Choroid plexus epithelial cell (primary cell): Measurements from ENCODE around the gene TTBK1.

Experiments used
- DNase-seq: peaks from one replicate; pipeline ENCODE4 v3.0.0-alpha.2; 2010; ENCODE audit warnings: low read depth
- H3K4me3 ChIP-seq: 2 replicates; pipeline ENCODE4 v1.5.1; 2011; ENCODE audit warnings: low read depth, mild to moderate bottlenecking, control low read depth, low read length, moderate library complexity
- CTCF ChIP-seq: conservative IDR thresholded peaks from 2 replicates; pipeline ENCODE4 v1.5.1; 2011; ENCODE audit warnings: low read depth, mild to moderate bottlenecking, control low read depth, inconsistent platforms, low read length, moderate library complexity

The TTBK1 gene

DNA sequence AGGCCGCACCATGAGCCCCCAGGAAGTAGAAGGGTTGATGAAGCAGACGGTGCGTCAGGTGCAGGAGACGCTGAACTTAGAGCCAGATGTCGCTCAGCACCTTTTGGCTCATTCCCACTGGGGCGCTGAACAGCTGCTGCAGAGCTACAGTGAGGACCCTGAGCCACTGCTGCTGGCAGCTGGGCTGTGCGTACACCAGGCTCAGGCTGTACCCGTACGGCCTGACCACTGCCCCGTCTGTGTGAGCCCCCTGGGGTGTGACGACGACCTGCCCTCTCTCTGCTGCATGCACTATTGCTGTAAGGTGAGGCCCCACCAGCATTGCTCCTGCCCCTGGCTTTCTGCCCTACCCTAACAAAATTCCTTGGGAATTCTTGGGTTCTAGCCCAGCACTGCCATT is 27.1 kb upstream of the TTBK1 start:
- TF ChIP-seq CTCF: no peak
- no peak overlapping the region for H3K4me3 ChIP-seq

GRCh38 chr6:43217351-43217750 is 25.9 kb upstream of the TTBK1 start:
- TF ChIP-seq CTCF: no peak
- H3K4me3 ChIP-seq: no peak overlapping the region
- no peak for DNase-seq

More for the DNA sequence above, 27.1 kb upstream of the TTBK1 start:
- no peak for DNase-seq

DNA sequence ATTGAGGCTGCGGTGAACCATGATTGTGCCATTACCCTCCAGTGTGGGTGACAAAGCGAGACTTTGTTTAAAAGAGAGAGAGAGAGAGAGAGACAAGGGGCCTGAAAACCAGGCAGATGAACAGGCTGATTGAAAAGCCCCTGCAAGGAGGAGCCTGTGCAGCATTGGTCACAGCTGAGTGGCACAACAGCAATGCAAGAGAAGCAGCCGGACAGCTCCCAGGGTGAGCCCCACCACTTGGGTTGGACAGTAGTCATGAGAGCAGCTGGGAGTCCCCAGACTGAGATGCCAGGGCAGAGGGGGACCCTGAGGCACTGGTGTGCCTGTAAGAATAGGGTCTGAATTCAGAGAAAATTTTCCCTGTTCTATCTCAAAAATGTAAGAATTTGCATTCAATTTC is 24.2 kb upstream of the TTBK1 start:
- no peak overlapping the region for H3K4me3 ChIP-seq
- no peak for TF ChIP-seq CTCF
- DNase-seq: no peak

- TF ChIP-seq CTCF: no peak
- no peak for DNase-seq
- H3K4me3 ChIP-seq: no peak overlapping the region
Observed at GRCh38 chr6:43219814-43220213, 23.5 kb upstream of the TTBK1 start.

DNA sequence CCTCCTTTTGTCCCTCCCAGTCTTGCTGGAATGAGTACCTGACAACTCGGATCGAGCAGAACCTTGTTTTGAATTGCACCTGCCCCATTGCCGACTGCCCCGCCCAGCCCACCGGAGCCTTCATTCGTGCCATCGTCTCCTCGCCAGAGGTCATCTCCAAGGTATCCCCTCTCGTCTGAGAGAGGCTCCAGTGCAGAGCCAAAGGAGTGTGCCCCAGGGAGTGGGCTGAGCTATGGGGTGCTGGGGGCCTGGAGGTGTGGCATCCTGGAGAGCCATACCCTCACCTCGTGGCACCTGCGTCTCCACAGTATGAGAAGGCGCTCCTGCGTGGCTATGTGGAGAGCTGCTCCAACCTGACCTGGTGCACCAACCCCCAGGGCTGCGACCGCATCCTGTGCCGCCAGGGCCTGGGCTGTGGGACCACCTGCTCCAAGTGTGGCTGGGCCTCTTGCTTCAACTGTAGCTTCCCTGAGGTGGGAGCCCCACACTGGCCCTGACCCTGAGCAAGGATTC is 22.8 kb upstream of the TTBK1 start:
- DNase-seq: no peak
- no peak for TF ChIP-seq CTCF
- no peak overlapping the region for H3K4me3 ChIP-seq

GRCh38 chr6:43221046-43221972 is 22.0 kb upstream of the TTBK1 start:
- DNase-seq: no peak
- H3K4me3 ChIP-seq: no peak overlapping the region
- TF ChIP-seq CTCF: no peak
